Right renal pelvis (tissue), 4 donors: Measurements from ENCODE around the gene RAD52. TPM values are rescaled to one million over a fixed set of nuclear protein-coding genes. Genes with fewer than 3 reads are reported as not detected.

Experiments used
- DNase-seq, 4 donors: peaks; one replicate each; pipeline ENCODE4 v3.0.0-alpha.2; 2013; ENCODE audit warnings: low read depth in 4 of 4, low spot score in 3 of 4, missing footprints in 1 of 4
- polyA plus RNA-seq, 4 donors: library from polyadenylated mRNA; unstranded; fragments of 120-200 nt; gene quantifications; one replicate each; pipeline ENCODE4 v1.2.1, GENCODE V29; 2013; ENCODE audit not compliant: insufficient read length in 4 of 4

The RAD52 gene
- polyA plus RNA-seq, 4 donors = 21.1 to 35.1 (median 23.4) TPM

GRCh38 chr12:880656-881055, 68.8 kb downstream of the RAD52 start:
- no peak for DNase-seq

DNA sequence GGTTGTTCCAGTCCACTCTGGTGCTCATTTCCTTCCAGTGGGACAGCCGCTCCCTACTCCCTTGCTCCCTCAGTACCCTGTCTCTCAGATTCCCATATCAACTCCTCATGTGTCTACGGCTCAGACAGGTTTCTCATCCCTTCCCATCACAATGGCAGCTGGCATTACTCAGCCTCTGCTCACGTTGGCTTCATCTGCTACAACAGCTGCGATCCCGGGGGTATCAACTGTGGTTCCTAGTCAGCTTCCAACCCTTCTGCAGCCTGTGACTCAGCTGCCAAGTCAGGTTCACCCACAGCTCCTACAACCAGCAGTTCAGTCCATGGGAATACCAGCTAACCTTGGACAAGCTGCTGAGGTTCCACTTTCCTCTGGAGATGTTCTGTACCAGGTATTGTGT, 69.9 kb downstream of the RAD52 start:
- DNase-seq = no peak

DNA sequence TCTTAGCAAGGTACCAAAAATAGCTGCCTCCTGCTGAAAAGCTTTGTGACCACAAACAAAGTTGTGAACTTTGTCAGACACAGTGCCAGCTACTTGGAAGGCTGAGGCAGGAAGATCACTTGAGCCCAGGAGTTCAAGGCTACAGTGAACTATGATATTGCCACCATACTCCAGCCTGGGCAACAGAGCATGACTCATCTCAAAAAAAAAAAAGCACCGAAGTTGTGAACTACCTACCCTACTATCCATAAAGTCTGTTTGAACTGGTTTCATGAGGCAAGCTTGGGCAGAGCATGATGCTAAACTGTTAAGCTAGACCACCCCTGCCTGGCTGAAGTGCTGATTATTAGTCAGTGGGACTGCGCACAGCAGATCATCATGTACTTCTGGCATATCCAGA, 75.5 kb downstream of the RAD52 start:
- no peak for DNase-seq

GRCh38 chr12:870378-870777, 79.1 kb downstream of the RAD52 start:
- no peak for DNase-seq

DNA sequence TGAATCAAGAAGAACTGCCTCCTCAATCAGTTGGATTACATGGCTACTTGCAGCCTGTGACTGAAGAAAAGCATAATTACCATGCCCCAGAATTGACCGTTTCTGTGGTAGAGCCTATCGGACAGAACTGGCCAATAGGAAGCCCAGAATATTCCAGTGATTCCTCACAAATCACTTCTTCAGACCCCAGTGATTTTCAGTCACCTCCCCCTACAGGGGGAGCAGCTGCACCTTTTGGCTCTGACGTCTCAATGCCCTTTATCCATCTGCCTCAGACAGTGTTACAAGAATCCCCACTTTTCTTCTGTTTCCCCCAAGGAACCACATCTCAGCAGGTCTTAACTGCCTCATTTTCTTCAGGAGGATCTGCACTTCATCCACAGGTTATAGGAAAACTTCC, 80.8 kb downstream of the RAD52 start:
- no peak for DNase-seq

- no peak for DNase-seq
Measured at GRCh38 chr12:867905-868304, 81.6 kb downstream of the RAD52 start.

DNA sequence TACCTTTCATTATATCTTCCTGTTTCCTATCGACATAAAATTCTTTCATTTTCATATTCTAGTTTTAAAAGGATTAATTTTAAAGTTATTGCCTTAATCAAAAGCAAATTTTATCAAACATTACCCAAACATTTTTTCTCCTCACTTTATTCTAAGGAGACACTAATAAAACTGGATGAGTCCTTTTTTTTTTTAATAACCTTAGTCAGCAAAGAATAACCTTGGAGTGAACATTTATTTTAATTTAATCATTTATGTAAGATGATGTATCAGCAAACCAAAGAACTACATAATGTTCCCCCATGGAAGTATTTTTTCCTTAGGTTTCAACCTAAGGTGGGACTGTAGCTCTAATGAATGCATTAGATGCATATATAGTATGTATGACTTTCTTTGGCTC, 83.9 kb downstream of the RAD52 start:
- no peak for DNase-seq

DNA sequence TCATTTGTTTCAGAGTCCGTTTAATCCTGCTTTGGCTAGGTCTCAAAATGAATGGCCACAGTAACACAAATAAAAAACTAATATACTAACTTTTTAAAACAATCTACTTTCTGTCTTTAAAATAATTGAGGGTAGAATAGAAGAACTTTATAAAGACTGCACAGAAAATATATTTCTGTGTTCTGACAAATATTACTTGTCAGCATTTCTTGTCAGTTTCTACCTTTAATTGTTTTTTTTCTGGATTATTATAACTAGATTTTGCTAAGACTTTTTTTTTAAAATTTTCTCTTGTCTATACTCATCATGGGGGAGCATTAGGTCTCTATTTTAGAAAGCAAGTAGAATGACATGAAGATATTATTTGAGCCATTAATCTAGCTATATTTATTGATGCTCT, 86.2 kb downstream of the RAD52 start:
- no peak for DNase-seq

DNA sequence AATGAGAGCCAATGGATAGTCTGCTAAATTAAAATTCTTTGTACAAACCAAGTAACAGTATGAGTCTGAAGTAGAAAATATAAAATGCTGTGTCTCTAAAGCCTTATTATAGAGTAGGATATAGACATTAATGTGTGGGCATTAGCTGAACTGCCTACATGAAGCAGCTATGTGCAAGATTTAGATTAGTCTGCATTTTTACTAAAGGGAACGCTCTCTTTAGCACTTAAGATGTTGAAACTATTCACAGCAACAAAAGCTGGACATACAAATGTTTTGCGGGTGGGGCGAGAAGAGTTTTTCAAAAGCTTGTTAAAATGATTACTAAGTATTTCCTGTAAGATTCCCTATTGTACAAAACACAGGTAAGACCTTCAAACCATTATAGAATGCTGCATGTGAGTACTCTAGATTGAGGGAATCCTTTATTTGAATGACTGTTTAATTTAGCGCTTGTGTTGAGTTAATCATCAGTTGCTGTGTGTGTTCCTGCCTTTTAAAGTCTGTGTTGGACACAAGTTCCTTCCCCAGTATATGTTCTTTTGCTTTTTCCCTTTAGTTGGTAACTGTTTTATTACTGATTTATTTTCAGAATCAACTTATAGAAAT, 87.1 kb downstream of the RAD52 start:
- no peak for DNase-seq

Other genes with a start within 250 kb of the RAD52 start
- 100 to 1,000 TPM; 101 to 115 (median 106) TPM for gene WNK1, start 197.1 kb downstream of the RAD52 start, polyA plus RNA-seq
- 10 to 100 TPM; 36.8 to 40.8 (median 37.5) TPM for gene ERC1, start 41.5 kb upstream of the RAD52 start, polyA plus RNA-seq